ENCODE data around the gene BBS9. TPM values are rescaled to one million over a fixed set of nuclear protein-coding genes. Genes with fewer than 3 reads are reported as not detected.
A peak's percentile ranks its signal among the peaks of the same experiment; 100 is the strongest.

BBS9 gene
- total RNA-seq, 2 experiments from 2014 or later: 16.0 to 20.4 TPM

DNA sequence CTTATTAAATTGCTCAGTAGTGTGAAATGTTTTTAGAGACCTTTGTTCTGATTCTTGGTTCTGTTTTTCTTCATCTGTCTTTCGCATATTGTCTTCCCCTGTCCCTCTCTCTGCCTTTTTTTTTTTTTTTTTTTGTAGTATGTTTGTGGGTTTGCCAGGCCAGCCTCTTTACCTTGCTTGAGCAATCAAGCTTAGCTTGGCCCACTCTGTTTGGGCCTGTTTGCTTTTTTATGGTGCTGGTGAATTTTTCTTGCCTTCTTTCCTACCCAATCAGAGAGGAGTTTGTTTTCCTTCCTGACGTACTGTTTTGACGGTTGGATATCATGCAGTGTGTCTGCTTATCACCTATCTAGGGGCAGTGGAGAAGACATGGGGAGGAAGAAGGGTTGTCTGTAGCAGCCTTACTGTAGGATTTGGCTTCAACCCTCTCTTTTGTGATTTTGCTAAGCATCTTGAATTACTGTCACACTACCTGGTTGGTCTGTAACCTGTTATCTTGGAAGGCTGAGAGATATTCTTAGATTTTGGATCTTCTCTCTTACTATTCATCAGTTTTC is 64.0 kb downstream of the BBS9 start:
- H3K27me3 Mint-ChIP-seq: no peaks in the 10 kb centered on the region
- DNase-seq: no peak
- Histone ChIP-seq H3K9me3 (ENCODE audit: control insufficient read depth in 1 of 2, insufficient read depth in 1 of 2, low read length in 2 of 2) (no peaks in the 10 kb centered on the region), H3K36me3 (ENCODE audit: insufficient read depth, low read length) (no peaks in the 10 kb centered on the region), H3K27ac (ENCODE audit: low read depth in 1 of 2, low read length in 2 of 2) (no peak overlapping the region), H3K4me3 (ENCODE audit: low read length) (no peak overlapping the region), H3K27me3 (ENCODE audit: control insufficient read depth in 1 of 2, insufficient read depth in 2 of 2, low read length in 2 of 2) (no peaks in the 10 kb centered on the region), H3K4me1 (ENCODE audit: insufficient read depth, low read length) (peaks cover 7% of the 10 kb centered on the region)
- POLR2A ChIA-PET: no interaction called here
- H3K4me3 Mint-ChIP-seq: no peak overlapping the region
- TF ChIP-seq, protein P1, sequence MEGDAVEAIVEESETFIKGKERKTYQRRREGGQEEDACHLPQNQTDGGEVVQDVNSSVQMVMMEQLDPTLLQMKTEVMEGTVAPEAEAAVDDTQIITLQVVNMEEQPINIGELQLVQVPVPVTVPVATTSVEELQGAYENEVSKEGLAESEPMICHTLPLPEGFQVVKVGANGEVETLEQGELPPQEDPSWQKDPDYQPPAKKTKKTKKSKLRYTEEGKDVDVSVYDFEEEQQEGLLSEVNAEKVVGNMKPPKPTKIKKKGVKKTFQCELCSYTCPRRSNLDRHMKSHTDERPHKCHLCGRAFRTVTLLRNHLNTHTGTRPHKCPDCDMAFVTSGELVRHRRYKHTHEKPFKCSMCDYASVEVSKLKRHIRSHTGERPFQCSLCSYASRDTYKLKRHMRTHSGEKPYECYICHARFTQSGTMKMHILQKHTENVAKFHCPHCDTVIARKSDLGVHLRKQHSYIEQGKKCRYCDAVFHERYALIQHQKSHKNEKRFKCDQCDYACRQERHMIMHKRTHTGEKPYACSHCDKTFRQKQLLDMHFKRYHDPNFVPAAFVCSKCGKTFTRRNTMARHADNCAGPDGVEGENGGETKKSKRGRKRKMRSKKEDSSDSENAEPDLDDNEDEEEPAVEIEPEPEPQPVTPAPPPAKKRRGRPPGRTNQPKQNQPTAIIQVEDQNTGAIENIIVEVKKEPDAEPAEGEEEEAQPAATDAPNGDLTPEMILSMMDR (IDR thresholded peaks at IDR 0.05): no peak
- no peaks in the 10 kb centered on the region for H3K9me3 Mint-ChIP-seq
- intact Hi-C loops (cut with DNase I, micrococcal nuclease): no loop called here
- H3K27ac Mint-ChIP-seq: no peak overlapping the region
- peaks cover 25% of the 10 kb centered on the region for H3K4me1 Mint-ChIP-seq (ENCODE audit: low read depth)
- no peak for ATAC-seq (ENCODE audit: poor library complexity)
- CTCF ChIA-PET: interaction anchor here (0.6 kb wide), 1 partner anchor 230 kb away, joined by 3 read pairs; no protein-coding TSS in a partner anchor
- H3K36me3 Mint-ChIP-seq (ENCODE audit: low read depth): peaks cover 32% of the 10 kb centered on the region

DNA sequence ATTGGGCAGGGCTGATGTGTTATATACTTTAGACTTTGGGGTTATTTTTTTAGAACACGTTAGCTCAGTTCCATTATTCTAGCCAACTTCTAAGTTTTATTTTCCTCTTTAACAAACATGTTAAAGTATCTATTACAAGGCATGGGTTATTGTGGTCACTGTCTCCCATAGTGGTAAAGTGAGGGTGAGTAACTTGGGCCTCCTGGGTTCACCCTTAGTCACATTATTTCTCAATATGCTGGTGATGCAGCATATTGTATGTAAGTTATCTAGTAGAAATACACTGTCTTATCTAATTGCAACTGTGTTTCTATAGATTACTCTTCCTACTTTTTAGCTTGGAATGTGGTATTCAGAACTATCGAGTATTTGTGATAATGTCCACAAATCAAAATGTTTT is 65.9 kb downstream of the BBS9 start:
- H3K4me3 Mint-ChIP-seq: no peak overlapping the region
- no peak for ATAC-seq (ENCODE audit: poor library complexity)

DNA sequence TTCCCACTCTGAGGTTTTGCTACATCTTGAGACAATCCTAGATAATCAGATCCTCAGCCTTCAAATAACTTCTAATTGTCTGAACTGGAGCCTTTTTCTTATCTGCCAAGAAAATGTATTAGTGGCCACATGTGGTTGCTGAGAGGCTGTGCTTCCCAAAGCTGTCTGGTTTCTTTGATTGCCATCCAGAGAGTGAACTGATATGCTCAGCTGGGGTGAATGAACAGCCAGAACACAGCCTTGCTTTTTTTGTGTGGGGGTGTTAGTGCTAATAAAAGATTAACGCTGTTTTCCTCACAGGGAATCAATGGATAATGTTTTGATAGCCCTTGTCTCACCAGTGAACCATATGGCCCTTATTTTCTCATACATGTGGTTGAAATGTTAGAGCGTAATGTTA is 66.9 kb downstream of the BBS9 start:
- Mint-ChIP-seq H3K4me1 (ENCODE audit: low read depth) (peaks cover 12% of the 10 kb centered on the region), H3K27ac (no peak overlapping the region), H3K36me3 (ENCODE audit: low read depth) (peaks cover 29% of the 10 kb centered on the region), H3K4me3 (no peak overlapping the region), H3K27me3 (no peaks in the 10 kb centered on the region), H3K9me3 (no peaks in the 10 kb centered on the region)
- Histone ChIP-seq H3K36me3 (ENCODE audit: insufficient read depth, low read length) (no peaks in the 10 kb centered on the region), H3K27ac (ENCODE audit: low read depth in 1 of 2, low read length in 2 of 2) (no peak overlapping the region), H3K4me1 (ENCODE audit: insufficient read depth, low read length) (no peaks in the 10 kb centered on the region), H3K9me3 (ENCODE audit: control insufficient read depth in 1 of 2, insufficient read depth in 1 of 2, low read length in 2 of 2) (no peaks in the 10 kb centered on the region), H3K27me3 (ENCODE audit: control insufficient read depth in 1 of 2, insufficient read depth in 2 of 2, low read length in 2 of 2) (no peaks in the 10 kb centered on the region), H3K4me3 (ENCODE audit: low read length) (no peak overlapping the region)
- DNase-seq (no peak), ATAC-seq (ENCODE audit: poor library complexity) (no peak)
- ChIA-PET POLR2A (no interaction called here), CTCF (no interaction called here)
- TF ChIP-seq, protein P1 (IDR thresholded peaks at IDR 0.05): no peak
- intact Hi-C loops (cut with DNase I, micrococcal nuclease): no loop called here

More for the DNA sequence above, 65.9 kb downstream of the BBS9 start:
- peak in 1 of 14 experiments; percentile 12 for DNase-seq
- Histone ChIP-seq H3K4me1 (ENCODE audit: insufficient read depth, low read length) (peaks cover 7% of the 10 kb centered on the region), H3K27me3 (ENCODE audit: control insufficient read depth in 1 of 2, insufficient read depth in 2 of 2, low read length in 2 of 2) (no peaks in the 10 kb centered on the region), H3K9me3 (ENCODE audit: control insufficient read depth in 1 of 2, insufficient read depth in 1 of 2, low read length in 2 of 2) (no peaks in the 10 kb centered on the region), H3K36me3 (ENCODE audit: insufficient read depth, low read length) (no peaks in the 10 kb centered on the region), H3K27ac (ENCODE audit: low read depth in 1 of 2, low read length in 2 of 2) (no peak overlapping the region), H3K4me3 (ENCODE audit: low read length) (no peak overlapping the region)
- TF ChIP-seq, protein P1 (IDR thresholded peaks at IDR 0.05): no peak
- Mint-ChIP-seq H3K36me3 (ENCODE audit: low read depth) (peaks cover 32% of the 10 kb centered on the region), H3K4me1 (ENCODE audit: low read depth) (peaks cover 21% of the 10 kb centered on the region), H3K27ac (no peak overlapping the region), H3K27me3 (no peaks in the 10 kb centered on the region), H3K9me3 (no peaks in the 10 kb centered on the region)
- ChIA-PET CTCF (no interaction called here), POLR2A (no interaction called here)
- intact Hi-C loops (cut with DNase I, micrococcal nuclease): no loop called here
